ENCODE measurements around the gene ERFE.
"Not testable (repeated sequence)": the region's sequence is repeated elsewhere in the genome, so short reads cannot be mapped to it uniquely, and the experiment has no call there.

The ERFE gene

DNA sequence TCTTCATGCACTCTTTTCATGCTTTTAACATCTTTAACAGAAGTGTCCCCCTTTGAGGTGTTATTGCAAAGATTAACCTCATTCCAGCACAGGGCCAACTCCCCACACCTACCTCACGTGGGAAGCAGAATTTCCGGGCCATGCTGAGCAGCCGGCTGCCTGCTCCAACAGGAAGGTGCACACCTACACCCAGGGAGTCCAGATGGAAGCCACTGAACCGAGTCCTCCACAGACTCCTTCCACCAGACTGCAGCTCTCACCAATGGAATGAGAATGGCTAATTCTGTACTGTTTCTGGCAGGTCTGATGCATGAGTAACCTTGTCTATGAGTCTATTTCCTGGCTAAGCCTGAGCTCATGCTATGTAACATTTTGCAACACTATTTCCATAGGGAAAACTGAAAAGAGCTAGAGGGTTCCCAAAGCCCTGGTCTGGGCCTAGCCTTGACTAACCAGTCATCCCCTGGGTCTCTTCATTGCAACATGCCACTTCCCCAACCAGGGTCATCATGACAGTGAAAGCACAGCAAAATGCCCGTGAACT, 11.0 kb downstream of the ERFE start:
- DNase-seq (ENCODE audit: low read depth) = no peak

DNA sequence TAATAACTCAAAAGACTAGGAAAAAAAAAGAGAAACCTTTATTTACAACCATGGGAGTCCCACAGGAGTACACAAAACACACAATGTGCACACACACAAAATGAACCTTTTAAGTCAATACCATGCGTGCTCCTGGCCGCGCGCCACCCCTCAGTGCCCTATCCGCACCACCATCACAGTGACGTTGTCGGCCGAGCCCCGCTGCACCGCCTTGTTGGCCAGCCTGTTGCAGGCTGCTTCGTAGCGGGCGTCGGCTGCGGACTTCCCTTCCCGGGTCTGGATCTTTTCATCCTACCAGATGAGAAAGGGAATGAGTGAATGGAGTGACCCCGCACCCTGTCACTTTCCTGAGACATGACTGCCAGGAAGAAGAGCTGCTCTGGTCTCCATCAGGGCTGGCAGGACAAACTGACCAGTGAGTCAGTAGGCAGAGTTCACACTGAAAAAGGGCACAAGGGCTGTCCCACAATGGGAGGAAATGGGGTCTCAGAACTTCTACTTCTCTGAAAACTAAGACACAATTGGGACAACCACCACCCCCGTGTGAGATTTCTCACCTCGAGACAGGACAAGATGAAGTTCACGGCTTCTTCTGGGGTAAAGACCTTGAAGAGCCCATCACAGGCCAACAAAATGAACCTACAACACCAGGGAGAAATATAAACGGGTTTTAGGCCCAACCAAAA, 11.8 kb downstream of the ERFE start:
- no peak for DNase-seq (ENCODE audit: low read depth)

DNA sequence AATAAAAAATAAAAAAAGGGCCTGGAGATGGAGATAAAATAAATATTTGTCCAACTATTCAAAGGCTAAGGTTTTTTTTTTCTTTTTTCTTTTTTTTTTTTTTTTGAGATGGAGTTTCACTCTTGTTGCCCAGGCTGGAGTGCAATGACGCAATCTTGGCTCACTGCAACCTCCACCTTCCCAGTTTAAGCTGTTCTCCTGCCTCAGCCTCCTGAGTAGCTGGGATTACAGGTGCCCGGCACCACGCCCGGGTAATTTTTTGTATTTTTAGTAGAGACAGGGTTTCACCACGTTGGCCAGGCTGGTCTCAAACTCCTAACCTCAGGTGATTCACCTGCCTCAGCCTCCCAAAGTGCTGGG, 12.3 kb downstream of the ERFE start:
- DNase-seq (ENCODE audit: low read depth) = not testable (repeated sequence)

DNA sequence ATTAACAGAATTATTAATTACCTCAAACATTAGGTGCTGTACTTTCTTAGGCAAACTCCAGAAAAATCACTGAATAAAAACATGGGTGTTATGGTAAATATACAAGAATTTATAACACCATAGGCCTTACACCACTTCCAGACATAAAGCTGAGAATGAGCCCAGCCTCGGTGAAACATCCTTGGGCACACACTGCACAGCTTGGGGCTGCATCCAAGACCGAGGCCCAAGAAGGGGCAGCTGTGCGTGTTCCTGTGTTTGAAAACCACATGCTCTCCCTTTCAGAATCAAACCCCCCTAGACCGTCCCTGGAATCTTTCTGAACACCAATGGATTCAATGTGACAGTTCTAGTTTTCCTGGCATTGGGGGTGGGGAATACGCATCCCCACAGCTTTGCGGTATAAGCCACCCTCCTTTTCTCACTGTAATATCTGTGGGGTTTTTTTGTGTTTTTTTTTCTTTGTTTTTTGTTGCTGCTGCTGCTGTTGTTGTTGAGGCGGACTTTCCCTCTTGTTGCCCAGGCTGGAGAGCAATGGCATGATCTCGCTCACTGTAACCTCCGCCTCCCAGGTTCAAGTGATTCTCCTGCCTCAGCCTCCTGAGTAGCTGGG, 12.9 kb downstream of the ERFE start:
- DNase-seq (ENCODE audit: low read depth) = no peak

DNA sequence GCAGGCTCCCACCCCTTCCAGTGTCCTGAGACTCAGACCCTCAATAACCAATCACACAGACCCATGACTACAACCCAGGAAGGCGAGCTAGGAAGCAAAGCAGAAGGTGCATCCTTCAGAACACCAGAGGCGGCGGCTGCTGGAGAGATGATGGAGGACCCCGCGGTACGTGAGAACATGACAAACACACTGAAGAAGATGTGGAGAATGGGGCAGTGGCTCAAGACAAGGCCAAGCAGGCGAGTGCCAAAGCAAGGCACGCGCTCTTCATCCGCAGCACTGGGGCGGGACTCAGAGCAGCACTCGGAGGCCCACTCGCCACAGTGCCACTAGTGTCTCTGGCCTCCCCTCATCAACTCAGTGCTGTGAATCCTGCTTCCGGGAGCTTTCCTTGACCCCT, 13.7 kb downstream of the ERFE start:
- DNase-seq (ENCODE audit: low read depth) = no peak

DNA sequence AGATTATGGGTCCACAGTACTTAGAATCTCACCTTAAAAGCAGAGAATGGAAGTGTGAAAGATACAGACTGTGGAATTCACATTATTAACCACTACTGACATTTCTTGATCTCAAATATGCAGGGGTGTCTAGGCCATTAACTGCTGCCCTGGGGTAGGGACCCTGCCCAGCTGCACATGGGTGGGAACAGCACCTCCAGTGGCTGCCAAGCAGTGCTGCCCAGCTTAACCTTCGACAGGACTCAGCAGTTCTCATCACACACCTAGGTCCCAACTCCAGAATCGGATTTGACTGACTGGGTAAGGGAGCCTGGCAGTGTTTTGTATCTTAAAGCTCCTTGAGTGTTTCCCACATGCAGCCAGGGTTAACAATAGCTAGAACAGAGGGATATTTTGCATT, 14.9 kb downstream of the ERFE start:
- DNase-seq (ENCODE audit: low read depth) = no peak

DNA sequence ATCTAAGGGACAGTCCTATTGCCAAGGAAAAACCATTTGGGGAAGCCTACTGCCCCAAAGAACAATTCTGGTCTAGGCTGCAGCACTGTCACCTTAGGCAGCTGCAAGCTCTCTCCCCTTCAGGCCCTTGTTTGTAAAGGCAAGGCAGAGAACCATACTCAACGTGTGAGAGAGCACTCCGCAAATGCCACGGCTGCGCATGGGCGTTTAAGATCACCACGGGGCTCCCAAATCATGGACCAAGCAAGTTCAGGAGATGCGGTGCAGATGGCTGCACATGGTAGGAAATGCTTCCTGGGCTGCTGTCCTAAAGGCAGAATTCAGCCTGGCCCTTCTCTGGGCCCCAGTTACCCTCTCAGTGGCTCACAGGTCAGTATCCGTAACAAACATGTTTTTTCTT, 15.5 kb downstream of the ERFE start:
- DNase-seq (ENCODE audit: low read depth) = no peak

DNA sequence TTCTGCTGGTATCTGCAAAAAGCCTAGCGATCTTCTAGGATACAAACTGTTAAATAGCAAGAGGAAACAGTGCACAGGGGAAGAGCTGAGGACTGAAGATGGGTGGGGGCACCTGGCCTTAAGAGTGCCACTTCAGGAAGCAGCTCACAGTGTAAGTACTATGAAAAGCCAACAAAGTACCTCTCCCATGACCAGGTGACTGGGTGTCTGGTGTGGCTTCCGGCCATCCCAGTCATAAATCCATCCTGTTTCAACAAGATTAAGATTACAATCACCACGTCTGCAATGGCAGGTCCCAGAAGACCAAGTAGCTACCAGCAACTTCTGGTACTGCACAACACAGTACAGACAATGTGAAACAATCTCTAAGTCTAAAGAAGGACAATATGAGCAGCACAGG, 15.9 kb downstream of the ERFE start:
- DNase-seq (ENCODE audit: low read depth) = no peak

DNA sequence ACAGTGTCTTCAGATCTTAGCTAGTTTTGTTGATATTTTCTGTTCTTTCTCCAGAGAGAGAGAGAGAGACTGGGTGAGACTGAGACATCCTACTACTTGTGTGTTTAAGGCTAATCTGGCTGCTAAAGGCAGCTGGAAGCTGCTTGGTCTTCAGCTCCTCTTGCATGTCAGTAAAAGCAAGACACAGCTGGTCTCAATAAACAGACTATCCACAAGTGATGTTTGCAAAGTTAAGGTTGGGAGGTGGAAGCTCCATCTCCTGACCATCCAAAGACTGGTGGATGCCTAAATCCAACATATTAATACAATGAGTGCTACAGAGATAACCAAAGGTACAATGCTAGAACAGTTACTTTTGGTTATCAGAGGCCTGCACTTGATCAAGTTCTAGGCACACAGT, 17.8 kb downstream of the ERFE start:
- DNase-seq (ENCODE audit: low read depth) = no peak

DNA sequence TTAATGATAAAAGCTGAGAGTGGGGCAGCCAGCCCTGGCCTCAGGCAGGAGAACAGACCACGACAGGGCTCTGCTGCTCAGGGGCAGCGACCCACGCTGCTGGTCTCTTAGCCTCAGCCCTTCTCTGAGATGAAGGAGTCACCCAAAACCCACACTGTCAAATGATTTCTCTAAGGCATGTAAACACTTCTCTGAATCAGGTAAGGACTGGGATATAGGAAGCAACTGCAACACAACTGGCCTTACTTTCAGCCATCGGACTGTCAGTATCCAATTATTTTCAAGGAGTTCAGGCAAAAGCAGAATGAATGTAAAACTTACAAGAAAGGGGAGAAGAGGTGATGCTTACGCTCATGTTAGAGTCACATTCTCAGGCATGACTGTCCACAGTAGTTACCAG, 21.8 kb downstream of the ERFE start:
- DNase-seq (ENCODE audit: low read depth) = no peak

DNA sequence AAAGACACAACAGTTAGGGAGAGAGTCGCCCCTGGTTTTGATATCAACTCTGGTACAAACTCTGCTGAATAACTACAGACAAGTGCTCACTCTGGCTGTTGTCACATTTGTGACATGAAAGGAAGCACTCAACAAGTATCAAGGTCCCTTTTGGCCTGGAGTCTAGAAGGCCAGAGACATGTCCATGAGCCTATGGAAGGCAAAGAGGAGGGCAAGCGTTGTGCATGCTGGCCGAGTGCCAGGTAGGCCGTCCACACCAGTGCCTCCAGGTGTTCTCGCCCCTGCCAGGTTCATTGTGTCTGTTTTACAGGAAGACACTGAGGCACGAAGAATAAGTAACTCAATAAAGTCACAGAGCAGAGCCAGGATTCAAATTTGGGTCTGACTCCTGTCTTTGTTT, 23.6 kb downstream of the ERFE start:
- no peak for DNase-seq (ENCODE audit: low read depth)

DNA sequence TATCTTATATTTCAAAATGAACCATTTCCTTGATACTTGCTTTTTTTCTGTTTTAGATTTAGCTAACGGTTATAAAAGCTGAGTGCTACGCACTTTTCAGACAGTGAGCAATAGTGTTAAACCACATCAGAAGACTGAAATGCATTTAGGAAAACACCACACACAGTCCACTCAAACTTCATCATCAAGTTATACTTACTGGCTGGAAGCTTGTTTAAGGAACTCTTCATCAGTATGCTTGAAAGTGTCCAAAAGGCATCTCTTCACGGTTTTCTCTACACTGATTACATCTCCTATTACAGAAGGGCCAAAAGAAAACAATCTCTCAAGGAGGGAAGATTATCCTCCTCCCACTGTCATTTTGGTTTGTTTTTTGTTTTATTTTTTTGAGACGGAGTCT, 25.1 kb downstream of the ERFE start:
- DNase-seq (ENCODE audit: low read depth) = no peak

DNA sequence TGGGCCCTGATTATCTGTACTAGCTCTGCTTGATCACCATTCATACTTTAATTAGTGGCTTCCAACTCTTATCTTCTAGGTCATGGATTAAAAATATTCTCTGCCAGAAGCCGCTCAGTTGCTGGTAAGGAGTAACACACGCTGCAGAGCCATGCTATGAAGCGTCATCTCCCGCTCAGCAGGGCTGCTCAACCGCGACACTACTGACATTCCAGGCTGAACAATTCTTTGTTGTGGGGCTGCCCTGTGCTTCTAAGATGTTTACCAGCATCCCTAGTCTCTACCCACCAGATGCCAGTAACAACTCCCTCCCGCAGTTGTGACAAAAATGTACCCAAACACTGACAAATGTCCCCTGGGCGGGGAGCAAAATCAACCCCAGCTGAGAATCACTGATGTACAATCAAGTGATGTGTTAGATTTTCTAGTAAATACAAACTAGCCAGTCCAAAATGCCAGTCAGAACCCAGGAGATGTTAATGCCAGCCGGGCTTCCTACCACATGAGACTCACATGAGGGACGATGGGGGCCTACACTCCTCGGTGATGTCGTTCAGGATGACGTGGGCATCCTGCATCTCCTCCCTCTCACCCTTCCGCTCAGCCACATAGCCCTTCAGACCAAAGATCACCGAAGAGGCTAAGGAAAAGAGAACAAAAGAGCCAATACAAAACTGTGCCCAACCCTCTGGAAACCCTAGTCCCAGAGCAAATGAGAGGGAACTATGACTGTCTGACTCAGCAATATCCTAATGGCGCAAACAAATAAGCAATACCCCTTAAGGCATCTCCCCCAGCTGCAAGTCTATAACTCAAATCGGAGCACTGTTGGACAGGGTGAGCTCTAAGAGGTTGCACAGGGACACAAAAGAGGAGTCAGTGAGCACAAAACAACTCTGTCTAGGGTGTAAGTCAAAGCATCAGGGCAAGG, 29.1 kb downstream of the ERFE start:
- no peak for DNase-seq (ENCODE audit: low read depth)

DNA sequence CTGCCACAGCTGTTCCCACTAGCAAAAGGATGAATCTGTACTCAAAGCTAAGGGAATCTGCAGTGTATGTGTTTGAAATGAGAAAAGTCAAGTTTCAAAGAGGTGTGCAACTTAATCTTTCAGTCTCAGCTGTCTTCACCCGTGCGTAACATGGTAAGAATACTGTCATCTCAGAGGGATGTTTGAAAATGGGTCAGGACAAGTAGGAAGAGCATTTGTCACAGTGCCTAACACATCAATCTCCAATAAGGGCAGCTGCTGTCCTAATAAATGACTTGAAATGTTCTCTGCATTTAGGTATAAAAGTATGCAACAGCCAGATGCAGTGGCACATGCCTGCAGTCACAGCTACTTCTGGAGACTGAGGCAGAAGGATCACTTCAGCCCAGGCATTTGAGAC, 31.7 kb downstream of the ERFE start:
- no peak for DNase-seq (ENCODE audit: low read depth)

DNA sequence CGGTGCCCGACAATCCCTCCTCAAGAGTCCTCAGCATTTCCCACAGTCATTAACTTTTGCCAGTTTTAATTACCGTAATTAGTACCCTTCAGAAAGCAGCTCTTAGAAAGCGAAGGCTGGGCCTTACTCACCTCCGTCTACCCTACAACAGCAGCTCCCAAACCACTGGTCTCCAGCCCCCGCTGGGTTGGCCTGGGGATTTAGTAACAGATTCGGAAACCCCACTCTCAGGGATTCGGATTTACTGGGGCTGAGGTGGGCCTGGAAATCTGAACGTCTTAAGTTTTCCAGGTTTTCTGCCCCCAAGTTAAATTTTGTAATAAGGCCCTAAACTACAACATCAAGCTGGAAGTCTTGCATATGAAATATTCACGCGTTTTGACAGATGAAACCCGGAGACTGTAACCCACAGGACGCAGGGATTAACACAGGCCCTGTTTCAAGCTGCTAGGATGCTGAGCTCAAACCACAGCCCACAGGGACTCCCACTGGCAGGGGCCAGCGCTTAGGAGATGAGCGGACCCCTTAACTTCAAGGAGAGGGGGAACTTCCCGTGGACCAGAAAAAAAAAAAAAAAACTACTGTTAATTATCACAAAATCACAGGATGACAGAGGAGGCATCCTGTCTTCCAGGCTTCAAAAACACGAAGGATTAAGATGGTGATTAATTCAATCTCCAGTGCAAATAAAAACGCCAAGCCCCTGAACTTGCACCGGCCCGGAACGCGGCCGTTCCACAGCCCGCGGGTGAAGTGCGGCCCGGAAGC, 43.7 kb downstream of the ERFE start:
- no peak for DNase-seq (ENCODE audit: low read depth)

DNA sequence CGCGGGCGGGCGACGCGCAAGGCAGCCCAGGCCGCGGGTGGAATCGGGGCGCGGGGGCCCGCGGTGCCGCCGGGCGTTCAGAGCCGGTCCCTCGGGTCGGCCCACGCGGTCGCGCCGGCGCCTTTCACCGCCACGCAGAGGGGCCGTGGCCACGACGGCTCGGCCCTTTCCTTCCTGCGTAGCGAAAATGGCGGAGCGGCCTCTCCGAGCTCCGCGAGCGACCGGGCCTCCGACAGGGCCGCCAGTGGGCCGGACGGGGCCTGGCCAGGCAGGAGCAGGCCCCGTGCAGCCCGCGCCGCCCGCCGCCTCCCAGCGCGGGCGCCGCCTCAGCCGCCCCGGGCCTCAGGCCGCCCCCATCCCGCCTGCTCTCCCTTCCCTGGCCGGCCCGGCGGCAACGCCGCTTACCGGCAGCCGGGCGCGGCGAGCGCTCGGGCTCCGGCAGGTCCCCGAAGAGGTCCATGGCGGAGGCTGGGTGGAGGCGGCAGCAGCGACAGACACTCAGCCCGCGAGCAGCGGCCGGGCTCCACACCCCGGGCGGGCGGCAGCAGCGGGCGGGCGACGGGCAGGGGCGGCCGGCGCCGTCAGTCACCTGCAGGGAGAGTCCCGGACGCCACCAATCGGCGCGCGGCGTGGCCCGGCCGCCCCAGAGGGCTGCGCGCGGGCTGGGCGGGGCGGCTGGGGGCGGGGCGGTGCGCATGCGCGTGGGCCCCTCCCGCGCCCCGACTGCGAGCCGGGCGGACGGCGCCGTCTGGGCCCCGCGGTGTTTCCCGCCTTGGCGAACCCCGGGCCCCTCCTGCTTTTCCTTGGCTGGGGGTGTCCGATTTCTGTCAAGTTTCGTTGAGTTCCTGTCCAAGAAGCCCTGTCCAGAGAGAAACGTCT, 44.6 kb downstream of the ERFE start, which contains the start of gene ILKAP:
TSS of gene ILKAP (minus strand) at position 602 of the 879 bp plus-strand sequence. CDS start at position 460, 142 bp downstream.
- peak; percentile 83 for DNase-seq (ENCODE audit: low read depth)

DNA sequence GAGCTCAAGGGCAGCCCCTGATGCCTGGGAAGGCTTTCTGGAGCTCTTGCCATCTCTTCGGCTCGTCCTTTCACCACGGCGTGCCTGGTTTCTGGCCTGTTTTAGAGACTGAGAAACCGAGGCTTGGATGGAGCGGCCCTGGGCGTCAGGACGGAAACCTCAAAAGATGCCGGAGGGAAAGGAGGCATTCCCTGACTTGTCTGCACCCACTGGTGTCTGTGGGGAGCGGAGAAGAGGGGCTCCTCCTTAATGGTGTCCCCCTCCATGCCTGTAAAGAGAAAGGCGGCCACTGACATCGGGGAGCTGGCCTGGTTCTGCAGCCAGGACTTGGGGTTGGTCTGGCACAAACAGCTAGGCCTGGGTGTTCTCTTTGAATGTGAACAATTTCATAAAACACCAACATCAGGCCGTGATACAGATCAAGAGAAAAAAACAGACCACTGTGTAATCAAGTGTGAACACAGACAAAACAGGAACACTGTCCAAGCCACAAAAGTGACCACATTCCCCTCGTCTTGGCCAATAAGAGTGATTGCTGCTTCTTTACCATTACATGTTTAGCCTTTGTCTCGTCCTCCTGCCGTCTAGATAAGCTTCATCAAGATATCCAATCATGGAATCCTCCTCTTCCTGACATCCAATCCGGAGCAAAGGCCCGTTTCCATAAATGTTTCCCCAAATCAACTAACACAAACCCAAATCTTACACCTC, 45.4 kb downstream of the ERFE start:
- no peak for DNase-seq (ENCODE audit: low read depth)

DNA sequence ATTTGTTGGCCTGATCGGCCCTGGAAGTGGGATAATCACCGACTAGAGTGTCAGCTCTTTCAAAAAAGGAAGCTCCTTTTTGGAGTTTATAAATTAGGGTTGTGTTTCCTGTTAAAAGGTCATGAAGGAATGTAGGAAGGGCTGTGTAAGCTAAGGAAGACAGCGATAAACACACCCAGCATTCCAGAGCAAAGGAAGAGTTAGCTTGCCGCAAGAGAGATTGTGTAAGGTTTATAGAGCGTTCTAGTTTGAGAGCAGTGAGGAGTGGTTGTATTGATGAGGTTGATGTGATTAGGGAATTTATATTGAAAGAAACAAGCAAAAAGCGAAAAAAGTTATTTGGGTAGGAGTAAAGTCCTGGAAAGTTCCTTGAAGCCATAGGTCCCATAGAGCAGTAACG, 48.2 kb downstream of the ERFE start:
- DNase-seq (ENCODE audit: low read depth) = no peak

DNA sequence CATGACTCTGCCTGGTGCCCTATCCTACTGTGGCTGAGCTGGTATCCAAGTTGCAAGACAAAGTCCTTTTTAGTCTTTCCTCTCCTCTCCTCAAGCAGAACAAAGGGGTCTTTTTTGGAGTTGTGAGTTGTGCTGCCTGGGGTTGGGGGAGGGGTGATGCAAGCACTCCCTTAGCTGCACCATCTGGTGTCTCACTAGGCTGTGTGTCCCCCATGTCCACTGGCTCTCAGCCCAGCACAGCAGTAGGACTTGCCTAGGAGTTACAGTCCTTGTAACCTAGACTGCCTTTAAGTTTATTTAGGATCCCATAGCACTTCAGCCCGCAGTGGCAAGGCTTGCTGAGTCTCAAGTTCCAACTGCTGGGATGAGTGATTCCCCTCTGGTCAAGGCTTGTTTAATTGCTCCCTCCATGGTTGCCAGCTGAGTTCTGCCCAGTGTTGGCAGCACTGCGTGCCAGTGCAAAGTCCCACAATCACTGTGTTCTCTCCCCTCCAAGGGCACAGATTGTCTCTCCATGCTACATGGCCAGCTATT, 57.9 kb downstream of the ERFE start:
- DNase-seq (ENCODE audit: low read depth) = no peak

Measured in stimulated activated CD8-positive, alpha-beta memory T cell treated with anti-CD3 and anti-CD28 coated beads, Interleukin-15, amount 100 ng/mL, for 24 hours (primary cell).